ENCODE measurements around the gene SYNRG.
"Not testable (repeated sequence)": the region's sequence is repeated elsewhere in the genome, so short reads cannot be mapped to it uniquely, and the experiment has no call there.

The SYNRG gene

DNA sequence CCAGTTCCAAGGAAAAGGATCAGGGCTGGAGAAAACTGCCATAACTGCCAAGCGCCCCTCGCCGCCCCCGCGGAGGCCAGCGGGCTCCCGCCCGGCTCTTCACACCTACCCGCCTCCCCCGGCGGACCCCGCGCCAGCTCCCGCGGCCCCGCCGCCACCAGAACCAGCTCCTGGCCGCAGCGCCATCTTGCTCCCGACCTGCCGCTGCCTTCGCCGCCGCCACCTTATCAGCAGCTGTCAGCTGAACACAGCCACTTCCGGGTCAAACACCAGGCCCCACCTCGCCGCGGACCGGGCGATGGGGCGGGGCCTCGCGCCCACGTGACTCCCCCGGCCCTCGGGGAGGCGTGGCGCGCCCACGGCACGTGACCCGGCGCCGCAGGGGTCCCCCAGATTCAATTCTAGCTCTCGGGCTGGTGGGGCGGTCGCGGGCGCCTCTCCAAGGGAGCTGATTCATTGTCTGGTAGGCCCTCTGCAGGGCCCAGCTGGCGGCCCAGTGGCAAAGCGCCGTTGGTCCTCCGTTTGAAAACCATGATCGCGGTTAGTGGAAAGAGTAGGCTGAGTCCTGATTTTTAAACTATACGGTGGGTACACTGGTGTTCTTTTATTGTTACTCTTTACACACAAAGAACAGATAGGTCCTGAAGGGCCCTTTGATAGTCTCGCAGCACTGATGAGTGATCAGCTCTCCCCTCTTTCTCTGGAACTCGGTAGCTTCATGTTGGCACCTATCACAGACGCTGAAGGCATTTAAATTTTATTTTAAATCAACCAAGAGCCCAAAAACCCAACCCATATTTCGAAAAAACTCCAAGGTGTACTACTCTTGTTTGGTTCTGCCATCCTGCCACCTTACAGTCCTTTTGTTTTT lies at the start of gene SYNRG:
SYNRG (minus strand) TSS at position 249 of the 871 bp plus-strand sequence; CDS start at position 186, 63 bp downstream.
- FAIRE-seq: no peak

GRCh38 chr17:37657202-37657601 lies 48.0 kb upstream of the SYNRG start:
- FAIRE-seq: no peak

DNA sequence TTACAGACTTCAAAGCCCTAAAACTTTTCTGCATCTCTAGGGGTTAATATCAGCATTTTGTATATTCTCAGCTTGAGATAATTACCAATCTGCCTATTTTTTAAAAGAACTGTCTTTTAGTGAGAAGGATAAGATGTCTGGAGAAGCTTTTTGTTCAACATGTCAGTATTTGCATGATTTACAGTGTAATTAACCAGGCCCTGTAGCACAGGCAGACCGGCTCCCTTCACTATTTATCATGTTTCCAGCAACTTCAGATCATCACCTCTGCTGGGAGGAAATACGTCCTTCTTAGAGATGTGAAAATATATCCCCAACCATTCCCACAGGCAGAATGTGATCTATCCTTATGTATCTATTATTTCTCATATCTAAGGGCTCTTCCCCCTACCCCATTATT lies 42.6 kb upstream of the SYNRG start:
- no peak for FAIRE-seq

DNA sequence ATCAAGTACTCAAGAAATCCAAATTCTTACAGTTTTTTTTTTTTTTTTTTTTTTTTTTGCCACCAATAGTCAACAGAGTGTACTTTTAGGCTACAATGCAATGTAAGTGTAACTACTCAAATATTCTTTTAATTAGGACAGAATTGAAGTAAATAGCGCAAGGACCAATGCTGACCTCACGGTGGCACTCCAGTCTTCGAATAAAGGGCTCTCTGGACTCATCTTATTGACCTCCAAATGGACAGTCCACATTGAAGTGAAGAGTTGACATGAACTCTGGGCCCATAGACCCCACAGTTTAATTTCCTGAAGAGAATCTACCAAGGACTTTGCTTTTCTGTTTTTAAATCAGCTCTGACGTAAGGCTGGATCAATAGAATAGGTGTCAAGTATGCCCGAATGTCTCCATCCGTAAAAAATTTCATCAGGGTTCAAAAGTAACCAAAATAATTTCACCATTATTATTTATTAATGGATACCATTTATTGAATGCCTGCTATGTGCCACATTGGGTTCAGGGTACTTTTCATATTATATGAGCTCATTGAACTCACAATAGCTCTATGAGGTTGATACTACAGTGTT lies 41.3 kb upstream of the SYNRG start:
- no peak for FAIRE-seq

- FAIRE-seq: no peak
Measured at GRCh38 chr17:37648555-37648954, 39.3 kb upstream of the SYNRG start.

GRCh38 chr17:37647856-37648255 lies 38.6 kb upstream of the SYNRG start:
- FAIRE-seq: no peak

- no peak for FAIRE-seq
Measured at GRCh38 chr17:37643869-37644268, 34.7 kb upstream of the SYNRG start.

DNA sequence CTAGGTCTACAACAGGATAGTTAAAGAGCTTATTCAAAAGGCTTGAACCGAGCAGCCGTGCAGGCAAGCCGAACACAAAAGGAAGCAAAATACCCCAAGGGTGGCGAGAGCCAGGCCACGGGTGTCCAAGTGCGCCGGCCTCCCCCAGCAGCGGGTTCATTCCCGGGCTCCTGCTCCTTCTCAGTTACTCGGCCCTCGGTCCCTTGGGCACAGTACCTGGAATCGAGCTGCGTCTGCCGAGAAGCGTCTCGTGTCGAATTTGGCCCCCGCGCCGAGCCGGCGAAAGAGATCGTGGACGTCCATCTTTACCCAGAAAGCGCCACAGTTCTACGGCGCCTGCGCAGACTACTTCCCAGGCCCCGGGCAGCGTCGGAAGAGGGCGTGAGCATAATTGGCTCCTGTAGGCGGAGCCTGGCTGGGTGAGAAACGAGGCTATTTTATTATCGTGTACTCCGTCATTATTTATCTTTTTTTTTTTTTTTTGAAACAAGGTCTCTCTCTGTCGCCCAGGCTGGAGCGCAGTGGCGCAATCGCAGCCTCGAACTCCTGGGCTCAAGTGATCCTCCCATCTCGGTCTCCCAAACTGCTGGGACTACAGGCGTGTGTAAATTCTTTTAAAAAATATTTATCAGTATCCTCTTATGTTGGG lies 34.0 kb upstream of the SYNRG start, which contains the start of gene DDX52:
DDX52 (minus strand) TSS at position 329 of the 649 bp plus-strand sequence; CDS start at position 303, 26 bp downstream.
- FAIRE-seq: no peak

GRCh38 chr17:37642681-37643080 lies 33.5 kb upstream of the SYNRG start:
- no peak for FAIRE-seq

- no peak for FAIRE-seq
Measured at GRCh38 chr17:37640015-37640414, 30.8 kb upstream of the SYNRG start.

- FAIRE-seq: no peak
Measured at GRCh38 chr17:37637956-37638355, 28.7 kb upstream of the SYNRG start.

DNA sequence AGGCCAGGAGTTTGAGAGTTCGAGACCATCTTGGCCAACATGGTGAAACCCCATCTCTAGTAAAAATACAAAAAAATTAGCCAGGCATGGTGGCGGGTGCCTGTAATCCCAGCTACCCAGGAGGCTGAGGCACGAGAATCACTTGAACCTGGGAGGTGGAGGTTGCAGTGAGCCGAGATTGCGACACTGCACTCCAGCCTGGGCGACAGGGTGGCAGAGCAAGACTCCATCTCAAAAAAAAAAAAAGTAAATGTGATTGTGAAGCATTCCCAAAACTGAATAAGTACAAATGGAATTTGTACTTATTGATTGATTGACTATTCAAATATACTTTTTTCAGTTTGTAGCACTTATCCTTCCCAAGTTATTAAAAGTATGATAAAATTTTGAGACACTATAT lies 7.2 kb upstream of the SYNRG start:
- FAIRE-seq: not testable (repeated sequence)

- FAIRE-seq: no peak
Measured at GRCh38 chr17:37614823-37615222, 5.6 kb upstream of the SYNRG start.

GRCh38 chr17:37614391-37614790 lies 5.2 kb upstream of the SYNRG start:
- FAIRE-seq: no peak

- no peak for FAIRE-seq
Measured at GRCh38 chr17:37610971-37611370, 1.8 kb upstream of the SYNRG start.

DNA sequence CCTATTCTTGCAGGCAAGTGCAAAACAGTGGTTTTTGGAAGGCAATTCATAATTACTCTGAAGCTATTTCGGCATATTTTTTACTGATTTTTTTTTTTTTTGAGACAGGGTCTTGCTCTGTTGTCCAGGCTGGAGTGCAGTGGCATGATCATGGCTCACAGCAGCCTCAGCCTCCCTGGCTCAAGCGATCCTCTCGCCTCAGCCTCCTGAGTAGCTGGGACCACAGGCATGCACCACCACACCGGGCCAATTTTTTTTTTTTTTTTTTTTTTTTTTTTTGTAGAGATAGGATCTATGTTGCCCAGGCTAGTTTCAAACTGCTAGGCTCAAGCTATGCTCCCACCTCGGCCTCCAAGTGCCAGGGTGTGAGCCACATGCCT lies 813 bp upstream of the SYNRG start:
- not testable (repeated sequence) for FAIRE-seq

DNA sequence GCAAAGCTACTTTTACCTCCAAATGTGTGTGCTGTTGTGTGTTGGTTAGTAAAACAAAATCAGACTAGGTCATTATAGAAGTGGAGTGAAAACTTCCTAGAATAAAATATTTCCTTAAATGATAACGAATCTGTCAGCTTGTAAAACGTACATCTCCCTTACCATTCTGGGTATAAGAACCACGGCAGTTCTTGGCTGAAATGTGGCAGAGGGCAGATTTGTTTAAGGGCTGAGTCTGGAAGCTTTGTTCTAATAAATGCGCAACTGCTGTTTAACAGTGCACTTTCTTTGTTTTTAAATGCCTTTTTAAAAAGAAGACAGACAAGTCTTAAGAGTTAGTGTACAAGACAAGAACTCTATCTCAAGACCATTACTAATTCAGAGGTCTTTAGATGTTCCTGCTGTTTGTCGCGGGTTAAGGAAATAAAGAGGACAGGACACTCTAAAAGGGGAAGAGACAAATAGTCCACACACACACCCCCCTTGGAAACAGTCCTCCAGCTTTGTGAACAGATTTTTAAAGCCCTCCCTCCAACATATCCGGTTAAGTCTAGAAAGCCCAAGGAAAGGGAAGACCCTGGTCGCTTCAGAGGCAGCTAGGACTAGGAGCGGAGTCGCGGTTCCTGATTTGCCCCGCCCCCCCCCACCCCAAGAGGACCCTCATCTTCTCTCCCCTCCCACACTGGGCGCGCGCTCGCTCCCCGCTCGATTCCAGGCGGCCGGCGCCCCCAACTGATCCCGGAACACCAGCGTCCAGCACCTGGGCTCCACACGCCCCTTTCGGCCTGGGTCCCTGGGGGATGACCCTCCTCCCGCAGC lies 658 bp downstream of the SYNRG start:
- no peak for FAIRE-seq

DNA sequence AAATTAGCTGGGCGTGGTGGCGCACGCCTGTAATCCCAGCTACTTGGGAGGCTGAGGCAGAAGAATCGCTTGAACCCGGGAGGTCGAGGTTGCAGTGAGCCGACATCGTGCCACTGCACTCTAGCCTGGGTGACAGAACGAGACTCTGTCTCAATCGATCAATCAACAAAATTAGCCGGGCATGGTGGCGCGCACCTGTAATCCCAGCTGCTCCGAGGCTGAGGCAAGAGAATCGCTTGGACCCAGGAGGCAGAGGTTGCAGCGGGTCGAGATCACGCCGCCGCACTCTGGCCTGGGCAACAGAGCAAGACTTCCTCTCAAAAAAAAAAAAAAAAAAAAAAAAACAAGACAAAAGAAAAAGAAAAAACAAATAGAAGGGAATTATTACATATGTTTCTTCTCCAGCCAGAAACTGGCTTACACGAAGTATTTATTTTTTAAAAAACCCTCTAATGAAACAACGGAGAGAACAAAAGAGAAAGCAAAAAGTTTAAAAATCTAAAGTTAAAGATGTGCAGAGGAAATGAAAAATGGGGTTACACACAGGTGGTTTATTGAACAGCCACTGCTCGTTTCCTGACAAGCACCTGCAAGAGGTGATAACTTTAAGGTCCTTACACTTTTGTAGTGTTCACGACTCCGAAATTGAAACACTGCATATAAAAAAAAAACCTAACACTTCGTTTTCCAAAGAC lies 1.4 kb downstream of the SYNRG start:
- FAIRE-seq: no peak

- FAIRE-seq: no peak
Measured at GRCh38 chr17:37605813-37606505, 3.3 kb downstream of the SYNRG start.

DNA sequence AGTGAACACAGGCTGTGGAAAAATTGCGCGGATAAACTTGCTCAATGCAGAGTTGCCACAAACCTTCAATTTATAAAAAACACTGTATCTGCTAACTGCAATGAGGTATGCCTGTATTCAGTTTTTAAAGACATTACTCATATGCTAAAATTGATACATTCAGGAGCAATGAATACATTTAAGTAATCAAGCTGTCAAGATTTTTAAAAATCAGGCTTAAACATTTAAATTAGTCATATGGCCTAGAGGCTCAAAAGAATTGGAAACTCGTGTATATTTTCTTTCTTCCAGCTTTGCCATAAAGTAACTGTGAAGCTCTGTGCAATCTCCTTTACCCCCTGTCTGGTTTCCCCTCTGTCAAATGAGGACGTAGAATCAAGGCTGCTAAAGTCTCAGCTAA lies 4.1 kb downstream of the SYNRG start:
- no peak for FAIRE-seq

- FAIRE-seq: no peak
Measured at GRCh38 chr17:37604556-37604955, 4.7 kb downstream of the SYNRG start.

DNA sequence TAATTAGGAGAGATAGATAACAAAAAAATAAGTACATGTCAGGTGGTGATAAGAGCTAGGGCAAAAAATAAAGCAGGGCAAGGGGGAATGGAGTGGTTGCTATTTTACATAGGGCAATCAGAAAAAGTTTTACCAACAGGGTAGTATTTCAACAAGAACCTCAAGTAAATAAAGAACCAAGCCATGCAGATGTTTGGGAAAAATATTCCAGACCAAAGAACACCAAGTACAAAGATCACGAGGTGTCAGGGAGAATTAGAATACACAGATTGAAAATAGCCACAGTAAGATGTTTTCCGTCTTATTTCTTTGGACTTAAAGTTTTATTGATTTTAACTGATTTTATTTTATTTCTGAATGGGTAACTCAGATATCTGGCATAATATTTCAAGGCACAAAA lies 11.1 kb downstream of the SYNRG start:
- no peak for FAIRE-seq

All from endometrium (tissue), 2 donors.